Rectal smooth muscle tissue (tissue), 1 donor: ENCODE measurements around the gene IGSF9.
A peak's percentile ranks its signal among the peaks of the same experiment; 100 is the strongest.

Source experiments
- H3K27ac ChIP-seq: one replicate; pipeline ENCODE4 v1.7.0; 2013; ENCODE audit warnings: low read depth, low read length, inconsistent platforms
- H3K27me3 ChIP-seq: one replicate; pipeline ENCODE4 v1.7.0; 2013; ENCODE audit warnings: low read length; ENCODE audit not compliant: control insufficient read depth, insufficient read depth
- H3K36me3 ChIP-seq: one replicate; pipeline ENCODE4 v1.7.0; 2013; ENCODE audit warnings: low read length; ENCODE audit not compliant: control insufficient read depth, insufficient read depth
- H3K4me1 ChIP-seq: one replicate; pipeline ENCODE4 v1.7.0; 2013; ENCODE audit warnings: low read length; ENCODE audit not compliant: control insufficient read depth, insufficient read depth
- H3K4me3 ChIP-seq: one replicate; pipeline ENCODE4 v1.7.0; 2013; ENCODE audit warnings: low read length
- H3K9ac ChIP-seq: one replicate; pipeline ENCODE4 v1.7.0; 2013; ENCODE audit warnings: low read length

IGSF9 gene

GRCh38 chr1:159924791-159925718, 20.4 kb downstream of the IGSF9 start, which contains the start of gene TAGLN2:
TSS of gene TAGLN2 (minus strand) at chr1:159925507. CDS start at chr1:159920509, 4,998 bp downstream.
- Histone ChIP-seq H3K27ac (peak within 1 kb of the TSS; percentile 97), H3K4me1 (peaks cover 9% of the 10 kb centered on the region), H3K27me3 (no peaks in the 10 kb centered on the region), H3K9ac (peak within 1 kb of the TSS; percentile 99), H3K4me3 (peak within 1 kb of the TSS; percentile 99), H3K36me3 (peaks cover 6% of the 10 kb centered on the region)

- H3K4me1 ChIP-seq = peaks cover 9% of the 10 kb centered on the region
- H3K27ac ChIP-seq = peak overlapping the region; percentile 97
- H3K36me3 ChIP-seq = peaks cover 14% of the 10 kb centered on the region
- H3K27me3 ChIP-seq = no peaks in the 10 kb centered on the region
- H3K9ac ChIP-seq = peak overlapping the region; percentile 99
- peak overlapping the region; percentile 99 for H3K4me3 ChIP-seq
Measured at GRCh38 chr1:159924025-159924790, 21.2 kb downstream of the IGSF9 start.

GRCh38 chr1:159923203-159924024, 22.0 kb downstream of the IGSF9 start:
- peak overlapping the region; percentile 91 for H3K9ac ChIP-seq
- H3K4me1 ChIP-seq = peaks cover 9% of the 10 kb centered on the region
- peak overlapping the region; percentile 97 for H3K27ac ChIP-seq
- peak overlapping the region; percentile 99 for H3K4me3 ChIP-seq
- no peaks in the 10 kb centered on the region for H3K27me3 ChIP-seq
- H3K36me3 ChIP-seq = peaks cover 21% of the 10 kb centered on the region

GRCh38 chr1:159922511-159923202, 22.8 kb downstream of the IGSF9 start:
- H3K9ac ChIP-seq = peak overlapping the region; percentile 91
- peak overlapping the region; percentile 97 for H3K27ac ChIP-seq
- H3K27me3 ChIP-seq = no peaks in the 10 kb centered on the region
- peaks cover 9% of the 10 kb centered on the region for H3K4me1 ChIP-seq
- H3K4me3 ChIP-seq = peak overlapping the region; percentile 99
- H3K36me3 ChIP-seq = peaks cover 23% of the 10 kb centered on the region

GRCh38 chr1:159921700-159922504, 23.5 kb downstream of the IGSF9 start:
- H3K27me3 ChIP-seq = no peaks in the 10 kb centered on the region
- H3K27ac ChIP-seq = peak overlapping the region; percentile 97
- peak overlapping the region; percentile 34 for H3K9ac ChIP-seq
- peak overlapping the region; percentile 99 for H3K4me3 ChIP-seq
- H3K36me3 ChIP-seq = peaks cover 23% of the 10 kb centered on the region
- peaks cover 9% of the 10 kb centered on the region for H3K4me1 ChIP-seq

- Histone ChIP-seq H3K27me3 (no peaks in the 10 kb centered on the region), H3K27ac (peak overlapping the region; percentile 97), H3K9ac (no peak overlapping the region), H3K4me3 (peak overlapping the region; percentile 99), H3K36me3 (peaks cover 23% of the 10 kb centered on the region), H3K4me1 (peaks cover 10% of the 10 kb centered on the region)
Measured at GRCh38 chr1:159921251-159921650, 24.2 kb downstream of the IGSF9 start.

- no peak overlapping the region for H3K27ac ChIP-seq
- H3K4me1 ChIP-seq = peaks cover 5% of the 10 kb centered on the region
- H3K27me3 ChIP-seq = no peaks in the 10 kb centered on the region
- H3K36me3 ChIP-seq = peaks cover 23% of the 10 kb centered on the region
- H3K4me3 ChIP-seq = no peak overlapping the region
- H3K9ac ChIP-seq = no peak overlapping the region
Measured at GRCh38 chr1:159920651-159921050, 24.8 kb downstream of the IGSF9 start.

- Histone ChIP-seq H3K27me3 (no peaks in the 10 kb centered on the region), H3K9ac (no peak overlapping the region), H3K4me3 (no peak overlapping the region), H3K4me1 (peaks cover 5% of the 10 kb centered on the region), H3K27ac (no peak overlapping the region), H3K36me3 (peaks cover 23% of the 10 kb centered on the region)
Measured at GRCh38 chr1:159920202-159920601, 25.2 kb downstream of the IGSF9 start.

GRCh38 chr1:159919236-159919865, 26.1 kb downstream of the IGSF9 start:
- Histone ChIP-seq H3K4me1 (peaks cover 5% of the 10 kb centered on the region), H3K27me3 (no peaks in the 10 kb centered on the region), H3K36me3 (peaks cover 23% of the 10 kb centered on the region), H3K9ac (no peak overlapping the region), H3K27ac (no peak overlapping the region), H3K4me3 (no peak overlapping the region)

- H3K4me1 ChIP-seq = peaks cover 5% of the 10 kb centered on the region
- no peak overlapping the region for H3K9ac ChIP-seq
- H3K36me3 ChIP-seq = peaks cover 23% of the 10 kb centered on the region
- no peak overlapping the region for H3K4me3 ChIP-seq
- no peaks in the 10 kb centered on the region for H3K27me3 ChIP-seq
- no peak overlapping the region for H3K27ac ChIP-seq
Measured at GRCh38 chr1:159918352-159919200, 26.8 kb downstream of the IGSF9 start.
